K562 (cell line): ENCODE measurements around the gene GCKR.
"Not testable (repeated sequence)": the region's sequence is repeated elsewhere in the genome, so short reads cannot be mapped to it uniquely, and the experiment has no call there.

Source experiments
- BRD4 ChIP-seq: fragments of 200-600 bp; sonication (generic); IDR thresholded peaks from 2 replicates; pipeline ENCODE4 v1.6.1; 2017; ENCODE audit warnings: inconsistent platforms
- E2F6 ChIP-seq, 2 experiments: IDR thresholded peaks; 2 replicates each; pipeline ENCODE4 v1.6.1; 2011; ENCODE audit warnings: borderline replicate concordance in 1 of 2, control low read depth in 1 of 2, low read depth in 1 of 2, low read length in 1 of 2, mild to moderate bottlenecking in 1 of 2, mixed read lengths in 1 of 2, moderate library complexity in 1 of 2; ENCODE audit not compliant: insufficient read depth in 1 of 2, insufficient read length in 1 of 2, poor library complexity in 1 of 2, severe bottlenecking in 1 of 2; ENCODE audit errors: extremely low read depth in 1 of 2
- KHSRP ChIP-seq: fragments of 450-650 bp; IDR thresholded peaks from 2 replicates; pipeline ENCODE4 v1.6.1; 2017
- LEF1 ChIP-seq: fragments of 450-650 bp; IDR thresholded peaks from 2 replicates; pipeline ENCODE4 v1.6.1; 2016; ENCODE audit warnings: mild to moderate bottlenecking
- POLR2A ChIP-seq: fragments of 450-650 bp; conservative IDR thresholded peaks from 2 replicates; pipeline ENCODE4 v1.6.1; 2016
- POLR2AphosphoS5 ChIP-seq: IDR thresholded peaks from 2 replicates; pipeline ENCODE4 v1.6.1; 2011; ENCODE audit warnings: mild to moderate bottlenecking, low read depth, low read length, moderate library complexity; ENCODE audit not compliant: control insufficient read depth, insufficient read depth
- SIN3A ChIP-seq, 2 experiments: fragments of 150-350 bp in 1 of 2; IDR thresholded peaks; 2 replicates each; pipeline ENCODE4 v1.6.1; 2011 to 2016; ENCODE audit warnings: borderline replicate concordance in 2 of 2, low read depth in 2 of 2, low read length in 2 of 2, mild to moderate bottlenecking in 2 of 2, moderate library complexity in 2 of 2; ENCODE audit not compliant: control insufficient read depth in 1 of 2
- SREBF2 ChIP-seq: sonication (generic); formaldehyde crosslinking; IDR thresholded peaks from 2 replicates; pipeline ENCODE4 v1.4.0; 2020; ENCODE audit warnings: mild to moderate bottlenecking, missing genetic modification reagents
- TEAD4 ChIP-seq, 2 experiments: sonication (generic) in 1 of 2; formaldehyde crosslinking in 1 of 2; IDR thresholded peaks; 2 replicates each; pipeline versions ENCODE4 v1.6.1 to v1.8.0; 2012 to 2022; ENCODE audit warnings: borderline replicate concordance in 1 of 2, inconsistent platforms in 1 of 2, low read length in 1 of 2, mild to moderate bottlenecking in 1 of 2, missing genetic modification reagents in 1 of 2
- ZKSCAN8 ChIP-seq: fragments of 200-800 bp; sonication (Bioruptor generic); IDR thresholded peaks from 2 replicates; pipeline ENCODE4 v1.6.1; 2016; ENCODE audit warnings: missing genetic modification characterization, missing compliant biosample characterization
- ZNF143 ChIP-seq: sonication (generic); formaldehyde crosslinking; IDR thresholded peaks from 2 replicates; pipeline ENCODE4 v1.9.0; 2022; ENCODE audit warnings: mild to moderate bottlenecking, missing genetic modification reagents
- ZNF24 ChIP-seq: fragments of 450-650 bp; IDR thresholded peaks from 2 replicates; pipeline ENCODE4 v1.6.1; 2016
- TF ChIP-seq, protein P1 (sequence below), 3 experiments: IDR thresholded peaks in 2 of 3; conservative IDR thresholded peaks in 1 of 3; 2 replicates each; pipeline ENCODE4 v1.5.1; 2011 to 2012; ENCODE audit warnings: low read length in 3 of 3, mild to moderate bottlenecking in 3 of 3, control low read depth in 2 of 3, improper control_type of control experiment in 1 of 3, inconsistent platforms in 1 of 3, low read depth in 1 of 3, mixed read lengths in 1 of 3, moderate library complexity in 1 of 3; ENCODE audit not compliant: insufficient read depth in 2 of 3
- TF ChIP-seq, protein P2 (sequence below): IDR thresholded peaks from 2 replicates; pipeline ENCODE4 v1.6.1; 2012; ENCODE audit warnings: low read depth, low read length, improper control_type of control experiment, borderline replicate concordance

- not testable (repeated sequence) for TF ChIP-seq ZNF24; TEAD4 (IDR thresholded peaks at IDR 0.05; ENCODE audit: low read length); TEAD4 (CRISPR knock-in tag; IDR thresholded peaks at IDR 0.05; ENCODE audit: borderline replicate concordance); ZKSCAN8 (CRISPR knock-in tag); POLR2A; E2F6 (IDR thresholded peaks at IDR 0.05; ENCODE audit: borderline replicate concordance in 1 of 2, extremely low read depth in 1 of 2, insufficient read depth in 1 of 2, insufficient read length in 1 of 2, low read depth in 1 of 2, low read length in 1 of 2, poor library complexity in 1 of 2, severe bottlenecking in 1 of 2); SIN3A (IDR thresholded peaks at IDR 0.05; ENCODE audit: borderline replicate concordance in 2 of 2, control insufficient read depth in 1 of 2, low read depth in 2 of 2, low read length in 2 of 2); SREBF2; KHSRP; POLR2AphosphoS5; BRD4; ZNF143 (CRISPR knock-in tag)
- TF ChIP-seq, protein P1, sequence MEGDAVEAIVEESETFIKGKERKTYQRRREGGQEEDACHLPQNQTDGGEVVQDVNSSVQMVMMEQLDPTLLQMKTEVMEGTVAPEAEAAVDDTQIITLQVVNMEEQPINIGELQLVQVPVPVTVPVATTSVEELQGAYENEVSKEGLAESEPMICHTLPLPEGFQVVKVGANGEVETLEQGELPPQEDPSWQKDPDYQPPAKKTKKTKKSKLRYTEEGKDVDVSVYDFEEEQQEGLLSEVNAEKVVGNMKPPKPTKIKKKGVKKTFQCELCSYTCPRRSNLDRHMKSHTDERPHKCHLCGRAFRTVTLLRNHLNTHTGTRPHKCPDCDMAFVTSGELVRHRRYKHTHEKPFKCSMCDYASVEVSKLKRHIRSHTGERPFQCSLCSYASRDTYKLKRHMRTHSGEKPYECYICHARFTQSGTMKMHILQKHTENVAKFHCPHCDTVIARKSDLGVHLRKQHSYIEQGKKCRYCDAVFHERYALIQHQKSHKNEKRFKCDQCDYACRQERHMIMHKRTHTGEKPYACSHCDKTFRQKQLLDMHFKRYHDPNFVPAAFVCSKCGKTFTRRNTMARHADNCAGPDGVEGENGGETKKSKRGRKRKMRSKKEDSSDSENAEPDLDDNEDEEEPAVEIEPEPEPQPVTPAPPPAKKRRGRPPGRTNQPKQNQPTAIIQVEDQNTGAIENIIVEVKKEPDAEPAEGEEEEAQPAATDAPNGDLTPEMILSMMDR (IDR thresholded peaks at IDR 0.05 in 2 of 3, conservative IDR thresholded peaks at IDR 0.05 in 1 of 3; ENCODE audit: insufficient read depth in 2 of 3, low read depth in 1 of 3, low read length in 3 of 3), result not testable (repeated sequence)
- TF ChIP-seq LEF1, result 0 out of 2 replicates have a peak, but pooled peaks have one; percentile 28
- TF ChIP-seq, protein P2, sequence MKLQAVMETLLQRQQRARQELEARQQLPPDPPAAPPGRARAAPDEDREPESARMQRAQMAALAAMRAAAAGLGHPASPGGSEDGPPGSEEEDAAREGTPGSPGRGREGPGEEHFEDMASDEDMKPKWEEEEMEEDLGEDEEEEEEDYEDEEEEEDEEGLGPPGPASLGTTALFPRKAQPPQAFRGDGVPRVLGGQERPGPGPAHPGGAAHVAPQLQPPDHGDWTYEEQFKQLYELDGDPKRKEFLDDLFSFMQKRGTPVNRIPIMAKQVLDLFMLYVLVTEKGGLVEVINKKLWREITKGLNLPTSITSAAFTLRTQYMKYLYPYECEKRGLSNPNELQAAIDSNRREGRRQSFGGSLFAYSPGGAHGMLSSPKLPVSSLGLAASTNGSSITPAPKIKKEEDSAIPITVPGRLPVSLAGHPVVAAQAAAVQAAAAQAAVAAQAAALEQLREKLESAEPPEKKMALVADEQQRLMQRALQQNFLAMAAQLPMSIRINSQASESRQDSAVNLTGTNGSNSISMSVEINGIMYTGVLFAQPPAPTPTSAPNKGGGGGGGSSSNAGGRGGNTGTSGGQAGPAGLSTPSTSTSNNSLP, result not testable (repeated sequence)
Observed at GRCh38 chr2:27538839-27539450, 42.3 kb downstream of the GCKR start.
